ENCODE results near the gene MYH7.

MYH7 gene

GRCh38 chr14:23415821-23416778, 19.4 kb downstream of the MYH7 start:
- Histone ChIP-seq H3K36me3 (ENCODE audit: control insufficient read depth, insufficient read depth, low read length) (no peaks in the 10 kb centered on the region), H3K9me3 (ENCODE audit: control insufficient read depth, low read length) (no peaks in the 10 kb centered on the region), H3K4me1 (ENCODE audit: control insufficient read depth, insufficient read depth, low read length, poor library complexity, severe bottlenecking) (no peaks in the 10 kb centered on the region), H3K27me3 (replicated peaks; ENCODE audit: control insufficient read depth, insufficient read depth, low read length, poor library complexity, severe bottlenecking) (no peaks in the 10 kb centered on the region), H3K27ac (ENCODE audit: insufficient read depth, low read length, poor library complexity, severe bottlenecking) (no peak overlapping the region), H3K4me3 (ENCODE audit: insufficient read depth, low read depth, low read length, poor library complexity, severe bottlenecking) (no peak overlapping the region)
- DNase-seq, result no peak

- Histone ChIP-seq H3K27ac (ENCODE audit: insufficient read depth, low read length, poor library complexity, severe bottlenecking) (no peak overlapping the region), H3K4me1 (ENCODE audit: control insufficient read depth, insufficient read depth, low read length, poor library complexity, severe bottlenecking) (no peaks in the 10 kb centered on the region), H3K4me3 (ENCODE audit: insufficient read depth, low read depth, low read length, poor library complexity, severe bottlenecking) (no peak overlapping the region), H3K27me3 (replicated peaks; ENCODE audit: control insufficient read depth, insufficient read depth, low read length, poor library complexity, severe bottlenecking) (no peaks in the 10 kb centered on the region), H3K9me3 (ENCODE audit: control insufficient read depth, low read length) (no peaks in the 10 kb centered on the region), H3K36me3 (ENCODE audit: control insufficient read depth, insufficient read depth, low read length) (no peaks in the 10 kb centered on the region)
- DNase-seq, result no peak
These were observed 20.3 kb downstream of the MYH7 start for GRCh38 chr14:23414906-23415820.

GRCh38 chr14:23414254-23414653, 21.2 kb downstream of the MYH7 start:
- Histone ChIP-seq H3K27ac (ENCODE audit: insufficient read depth, low read length, poor library complexity, severe bottlenecking) (no peak overlapping the region), H3K27me3 (replicated peaks; ENCODE audit: control insufficient read depth, insufficient read depth, low read length, poor library complexity, severe bottlenecking) (no peaks in the 10 kb centered on the region), H3K9me3 (ENCODE audit: control insufficient read depth, low read length) (no peaks in the 10 kb centered on the region), H3K4me3 (ENCODE audit: insufficient read depth, low read depth, low read length, poor library complexity, severe bottlenecking) (no peak overlapping the region), H3K36me3 (ENCODE audit: control insufficient read depth, insufficient read depth, low read length) (no peaks in the 10 kb centered on the region), H3K4me1 (ENCODE audit: control insufficient read depth, insufficient read depth, low read length, poor library complexity, severe bottlenecking) (no peaks in the 10 kb centered on the region)
- no peak for DNase-seq

GRCh38 chr14:23413681-23414080, 21.8 kb downstream of the MYH7 start:
- Histone ChIP-seq H3K27me3 (replicated peaks; ENCODE audit: control insufficient read depth, insufficient read depth, low read length, poor library complexity, severe bottlenecking) (no peaks in the 10 kb centered on the region), H3K27ac (ENCODE audit: insufficient read depth, low read length, poor library complexity, severe bottlenecking) (no peak overlapping the region), H3K9me3 (ENCODE audit: control insufficient read depth, low read length) (no peaks in the 10 kb centered on the region), H3K36me3 (ENCODE audit: control insufficient read depth, insufficient read depth, low read length) (no peaks in the 10 kb centered on the region), H3K4me1 (ENCODE audit: control insufficient read depth, insufficient read depth, low read length, poor library complexity, severe bottlenecking) (no peaks in the 10 kb centered on the region), H3K4me3 (ENCODE audit: insufficient read depth, low read depth, low read length, poor library complexity, severe bottlenecking) (no peak overlapping the region)
- DNase-seq, result no peak

GRCh38 chr14:23411563-23412525, 23.6 kb downstream of the MYH7 start:
- DNase-seq, result no peak
- no peak overlapping the region for H3K27ac ChIP-seq (ENCODE audit: insufficient read depth, low read length, poor library complexity, severe bottlenecking)
- no peaks in the 10 kb centered on the region for H3K27me3 ChIP-seq (replicated peaks; ENCODE audit: control insufficient read depth, insufficient read depth, low read length, poor library complexity, severe bottlenecking)
- no peaks in the 10 kb centered on the region for H3K36me3 ChIP-seq (ENCODE audit: control insufficient read depth, insufficient read depth, low read length)
- no peaks in the 10 kb centered on the region for H3K4me1 ChIP-seq (ENCODE audit: control insufficient read depth, insufficient read depth, low read length, poor library complexity, severe bottlenecking)
- H3K9me3 ChIP-seq (ENCODE audit: control insufficient read depth, low read length), result no peaks in the 10 kb centered on the region
- H3K4me3 ChIP-seq (ENCODE audit: insufficient read depth, low read depth, low read length, poor library complexity, severe bottlenecking), result no peak overlapping the region

- no peak for DNase-seq
- H3K27me3 ChIP-seq (replicated peaks; ENCODE audit: control insufficient read depth, insufficient read depth, low read length, poor library complexity, severe bottlenecking), result no peaks in the 10 kb centered on the region
- H3K4me3 ChIP-seq (ENCODE audit: insufficient read depth, low read depth, low read length, poor library complexity, severe bottlenecking), result no peak overlapping the region
- H3K36me3 ChIP-seq (ENCODE audit: control insufficient read depth, insufficient read depth, low read length), result no peaks in the 10 kb centered on the region
- H3K4me1 ChIP-seq (ENCODE audit: control insufficient read depth, insufficient read depth, low read length, poor library complexity, severe bottlenecking), result no peaks in the 10 kb centered on the region
- no peak overlapping the region for H3K27ac ChIP-seq (ENCODE audit: insufficient read depth, low read length, poor library complexity, severe bottlenecking)
- no peaks in the 10 kb centered on the region for H3K9me3 ChIP-seq (ENCODE audit: control insufficient read depth, low read length)
These were observed 25.4 kb downstream of the MYH7 start for GRCh38 chr14:23409966-23410635.

GRCh38 chr14:23409475-23409874, 26.0 kb downstream of the MYH7 start:
- H3K4me1 ChIP-seq (ENCODE audit: control insufficient read depth, insufficient read depth, low read length, poor library complexity, severe bottlenecking), result no peaks in the 10 kb centered on the region
- no peaks in the 10 kb centered on the region for H3K27me3 ChIP-seq (replicated peaks; ENCODE audit: control insufficient read depth, insufficient read depth, low read length, poor library complexity, severe bottlenecking)
- H3K4me3 ChIP-seq (ENCODE audit: insufficient read depth, low read depth, low read length, poor library complexity, severe bottlenecking), result no peak overlapping the region
- no peak overlapping the region for H3K27ac ChIP-seq (ENCODE audit: insufficient read depth, low read length, poor library complexity, severe bottlenecking)
- H3K9me3 ChIP-seq (ENCODE audit: control insufficient read depth, low read length), result no peaks in the 10 kb centered on the region
- DNase-seq, result no peak
- no peaks in the 10 kb centered on the region for H3K36me3 ChIP-seq (ENCODE audit: control insufficient read depth, insufficient read depth, low read length)

DNA sequence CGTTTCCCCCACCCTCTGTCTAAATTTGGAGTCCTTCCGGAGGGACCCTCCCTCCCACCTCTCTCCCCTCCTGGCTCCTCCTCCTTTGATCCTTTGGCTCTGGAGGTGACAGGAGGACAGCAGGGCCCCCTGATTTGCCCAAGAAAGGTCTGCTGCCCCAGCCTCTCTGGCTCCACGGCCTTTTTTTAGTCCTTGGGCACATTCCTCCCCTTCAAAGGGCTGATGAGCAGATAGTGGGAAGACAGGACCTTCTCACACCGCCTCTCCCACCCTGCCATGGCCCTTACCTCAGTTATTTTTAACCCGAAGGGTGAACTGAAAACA, 27.2 kb downstream of the MYH7 start:
- H3K4me1 ChIP-seq (ENCODE audit: control insufficient read depth, insufficient read depth, low read length, poor library complexity, severe bottlenecking), result no peaks in the 10 kb centered on the region
- H3K9me3 ChIP-seq (ENCODE audit: control insufficient read depth, low read length), result no peaks in the 10 kb centered on the region
- H3K27ac ChIP-seq (ENCODE audit: insufficient read depth, low read length, poor library complexity, severe bottlenecking), result no peak overlapping the region
- H3K36me3 ChIP-seq (ENCODE audit: control insufficient read depth, insufficient read depth, low read length), result no peaks in the 10 kb centered on the region
- no peak overlapping the region for H3K4me3 ChIP-seq (ENCODE audit: insufficient read depth, low read depth, low read length, poor library complexity, severe bottlenecking)
- no peak for DNase-seq
- no peaks in the 10 kb centered on the region for H3K27me3 ChIP-seq (replicated peaks; ENCODE audit: control insufficient read depth, insufficient read depth, low read length, poor library complexity, severe bottlenecking)

All from effector memory CD4-positive, alpha-beta T cell (primary cell).